K562 (cell line): ENCODE measurements around the gene CRNN. TPM values are rescaled to one million over a fixed set of nuclear protein-coding genes. Genes with fewer than 3 reads are reported as not detected.

ENCODE experiments used
- ATAC-seq: fragments of 200-7000 bp; cut with Tn5 transposase; 3 replicates; pipeline ENCODE4 v1.9.1; 2020; ENCODE audit warnings: moderate library complexity
- BruUV-seq: library from RNA; stranded (reverse); fragments of 400-500 nt; replicated peaks from 2 replicates; lab custom pipeline; 2021; lab: Mats Ljungman, UMichigan
- CTCF ChIA-PET: fragments of 300-600 bp; formaldehyde crosslinking; extraction: SDS; loops from one replicate; lab custom pipeline; 2021; ENCODE audit warnings: low intra/inter-chr PET ratio; lab: Yijun Ruan, JAX
- POLR2A ChIA-PET: fragments of 300-600, 350-650 bp; sonication (Branson Sonifier 250); formaldehyde crosslinking; extraction: SDS; loops from one replicate; lab custom pipeline; 2021; ENCODE audit warnings: antibody characterized with exemption, inconsistent platforms; lab: Yijun Ruan, JAX
- DNase-seq, 4 experiments: peaks; one replicate each; pipeline versions ENCODE4 v3.0.0 to v3.0.0-alpha.2; 2011 to 2018; ENCODE audit warnings: low spot score in 3 of 4, mixed read lengths in 3 of 4; ENCODE audit errors: extremely low read depth in 1 of 4
- FAIRE-seq: peaks from 2 replicates; lab custom pipeline; 2011; peaks lifted over from hg19 to GRCh38; lab: Jason Lieb, UNC
- H2AFZ ChIP-seq: 2 replicates; pipeline ENCODE4 v1.6.0; 2011; ENCODE audit warnings: low read depth, low read length, control low read depth, inconsistent platforms
- H3K27ac ChIP-seq: fragments of 200-600 bp; 3 replicates; pipeline ENCODE4 v1.8.0; 2011; ENCODE audit warnings: low read depth, mild to moderate bottlenecking, control low read depth, inconsistent platforms, low read length, moderate library complexity, mixed read lengths; ENCODE audit errors: extremely low read depth
- H3K27me3 ChIP-seq, 2 experiments: fragments of 300-600 bp in 1 of 2; 2 replicates in 1 of 2; 3 replicates in 1 of 2; pipeline versions ENCODE4 v1.6.0 to v1.8.0; 2011; ENCODE audit warnings: inconsistent platforms in 2 of 2, low read length in 2 of 2, mild to moderate bottlenecking in 1 of 2, mixed read lengths in 1 of 2, moderate library complexity in 1 of 2; ENCODE audit not compliant: control insufficient read depth in 2 of 2, insufficient read depth in 2 of 2
- H3K36me3 ChIP-seq: fragments of 300-600 bp; 3 replicates; pipeline ENCODE4 v1.8.0; 2011; ENCODE audit warnings: mild to moderate bottlenecking, low read length, inconsistent platforms; ENCODE audit not compliant: control insufficient read depth, insufficient read depth
- H3K4me1 ChIP-seq, 2 experiments: fragments of 200-600 bp in 1 of 2; replicated peaks in 1 of 2; 2 replicates in 1 of 2; 3 replicates in 1 of 2; pipeline versions ENCODE4 v1.5.1 to v1.8.0; 2011; ENCODE audit warnings: inconsistent platforms in 2 of 2, low read length in 2 of 2, mild to moderate bottlenecking in 1 of 2, mixed read lengths in 1 of 2, moderate library complexity in 1 of 2; ENCODE audit not compliant: control insufficient read depth in 2 of 2, insufficient read depth in 2 of 2
- H3K4me2 ChIP-seq: 2 replicates; pipeline ENCODE4 v1.6.1; 2011; ENCODE audit warnings: low read length, control low read depth, inconsistent platforms, mixed read lengths; ENCODE audit not compliant: insufficient read depth
- H3K4me3 ChIP-seq: fragments of 200-600 bp; sonication (generic), shearing (Covaris generic); 2 replicates; pipeline ENCODE4 v1.5.1; 2016; ENCODE audit warnings: control low read depth, inconsistent platforms
- H3K79me2 ChIP-seq: fragments of 200-600 bp; 3 replicates; pipeline ENCODE4 v1.8.0; 2011; ENCODE audit warnings: low read length, inconsistent platforms; ENCODE audit not compliant: control insufficient read depth, insufficient read depth
- H3K9ac ChIP-seq, 2 experiments: 2 replicates each; pipeline versions ENCODE4 v1.6.0 to v1.6.1; 2011; ENCODE audit warnings: low read depth in 2 of 2, low read length in 2 of 2, control low read depth in 1 of 2, inconsistent platforms in 1 of 2, mild to moderate bottlenecking in 1 of 2, mixed read lengths in 1 of 2; ENCODE audit not compliant: insufficient read depth in 1 of 2
- H3K9me1 ChIP-seq: one replicate; pipeline ENCODE4 v1.6.0; 2011; ENCODE audit warnings: inconsistent platforms, mild to moderate bottlenecking, low read length, moderate library complexity; ENCODE audit not compliant: control insufficient read depth, insufficient read depth
- H3K9me3 ChIP-seq: replicated peaks from 2 replicates; pipeline ENCODE4 v1.5.1; 2011; ENCODE audit warnings: low read depth, low read length, inconsistent platforms; ENCODE audit not compliant: control insufficient read depth, insufficient read depth
- H4K20me1 ChIP-seq: replicated peaks from 2 replicates; pipeline ENCODE4 v1.6.1; 2011; ENCODE audit warnings: low read length, inconsistent platforms, mixed read lengths; ENCODE audit not compliant: control insufficient read depth, insufficient read depth
- CBX5 ChIP-seq: IDR thresholded peaks from 2 replicates; pipeline ENCODE4 v1.6.1; 2014; ENCODE audit warnings: low read depth, borderline replicate concordance
- CBX8 ChIP-seq: fragments of 200-600 bp; sonication (generic); IDR thresholded peaks from 2 replicates; pipeline ENCODE4 v1.6.1; 2012; ENCODE audit warnings: borderline replicate concordance, mixed run types, low read depth, mild to moderate bottlenecking, moderate library complexity, mixed read lengths, low read length, control low read depth, inconsistent platforms; ENCODE audit not compliant: poor library complexity, severe bottlenecking; ENCODE audit errors: extremely low read depth
- ETV5 ChIP-seq: sonication (generic); formaldehyde crosslinking; IDR thresholded peaks from 2 replicates; pipeline ENCODE4 v1.4.0; 2020; ENCODE audit warnings: low read depth, mild to moderate bottlenecking, missing genetic modification reagents
- FOS ChIP-seq: IDR thresholded peaks from 3 replicates; pipeline ENCODE4 v1.6.1; 2011; ENCODE audit not compliant: insufficient read length; ENCODE audit errors: extremely low read depth
- HCFC1 ChIP-seq: IDR thresholded peaks from 2 replicates; pipeline ENCODE4 v1.6.1; 2012; ENCODE audit warnings: low read depth, low read length, improper control_type of control experiment
- HDAC6 ChIP-seq: IDR thresholded peaks from 2 replicates; pipeline ENCODE4 v1.6.1; 2012; ENCODE audit warnings: low read depth, mild to moderate bottlenecking, control low read depth, inconsistent platforms, low read length, moderate library complexity
- HMGN3 ChIP-seq: IDR thresholded peaks from 2 replicates; pipeline ENCODE4 v1.6.1; 2011; ENCODE audit warnings: borderline replicate concordance, low read depth, mild to moderate bottlenecking, mixed read lengths, low read length; ENCODE audit not compliant: insufficient read length; ENCODE audit errors: extremely low read depth
- L3MBTL2 ChIP-seq: fragments of 450-650 bp; IDR thresholded peaks from 2 replicates; pipeline ENCODE4 v1.6.1; 2016; ENCODE audit warnings: mild to moderate bottlenecking, moderate library complexity
- MAFG ChIP-seq: fragments of 450-650 bp; conservative IDR thresholded peaks from 2 replicates; pipeline ENCODE4 v1.6.1; 2016; ENCODE audit warnings: missing genetic modification characterization, missing compliant biosample characterization
- MCM2 ChIP-seq: fragments of 450-650 bp; IDR thresholded peaks from 2 replicates; pipeline ENCODE4 v1.6.1; 2017; ENCODE audit warnings: low read depth, mild to moderate bottlenecking
- MTA1 ChIP-seq: fragments of 450-650 bp; IDR thresholded peaks from 2 replicates; pipeline ENCODE4 v1.6.1; 2017; ENCODE audit warnings: borderline replicate concordance
- MYBL2 ChIP-seq, 2 experiments: fragments of 450-650 bp in 1 of 2; sonication (generic) in 1 of 2; formaldehyde crosslinking in 1 of 2; IDR thresholded peaks; 2 replicates each; pipeline versions ENCODE4 v1.6.1 to v1.8.1; 2017 to 2022; ENCODE audit warnings: borderline replicate concordance in 1 of 2, inconsistent platforms in 1 of 2, low read depth in 1 of 2, mild to moderate bottlenecking in 1 of 2, missing genetic modification reagents in 1 of 2, moderate library complexity in 1 of 2
- PRMT5 ChIP-seq: sonication (generic); formaldehyde crosslinking; IDR thresholded peaks from 2 replicates; pipeline ENCODE4 v1.5.0; 2020; ENCODE audit warnings: missing genetic modification reagents
- RFX5 ChIP-seq: IDR thresholded peaks from 2 replicates; pipeline ENCODE4 v1.6.1; 2011; ENCODE audit warnings: low read depth, mild to moderate bottlenecking, improper control_type of control experiment, low read length
- SMAD4 ChIP-seq: fragments of 250-450 bp; sonication (Bioruptor Pico); conservative IDR thresholded peaks from 2 replicates; pipeline ENCODE4 v1.8.0; 2021; ENCODE audit warnings: inconsistent platforms, mild to moderate bottlenecking, moderate library complexity
- STAG1 ChIP-seq: sonication (generic); formaldehyde crosslinking; IDR thresholded peaks from 2 replicates; pipeline ENCODE4 v1.5.0; 2020; ENCODE audit warnings: missing genetic modification reagents, borderline replicate concordance
- ZBTB17 ChIP-seq: fragments of 450-650 bp; formaldehyde crosslinking; IDR thresholded peaks from 2 replicates; pipeline ENCODE4 v1.4.0; 2020; ENCODE audit warnings: mild to moderate bottlenecking
- ZNF224 ChIP-seq: sonication (generic); formaldehyde crosslinking; IDR thresholded peaks from 2 replicates; pipeline ENCODE4 v1.8.0; 2022; ENCODE audit warnings: mild to moderate bottlenecking, missing genetic modification reagents
- ZNF239 ChIP-seq: fragments of 250-450 bp; sonication (Bioruptor Pico); IDR thresholded peaks from 2 replicates; pipeline ENCODE4 v1.4.0; 2020; ENCODE audit warnings: mild to moderate bottlenecking
- ZNF282 ChIP-seq: sonication (generic); formaldehyde crosslinking; IDR thresholded peaks from 2 replicates; pipeline ENCODE4 v1.8.1; 2023; ENCODE audit warnings: missing genetic modification reagents
- ZNF3 ChIP-seq: fragments of 250-450 bp; sonication (Bioruptor Pico); IDR thresholded peaks from 2 replicates; pipeline ENCODE4 v1.5.0; 2021; ENCODE audit warnings: mild to moderate bottlenecking, moderate library complexity
- ZNF408 ChIP-seq: fragments of 250-450 bp; sonication (Bioruptor Pico); IDR thresholded peaks from 2 replicates; pipeline ENCODE4 v1.4.0; 2020; ENCODE audit warnings: low read depth, mild to moderate bottlenecking, moderate library complexity
- ZNF695 ChIP-seq: fragments of 450-650 bp; formaldehyde crosslinking; IDR thresholded peaks from 2 replicates; pipeline ENCODE4 v1.4.0; 2020; ENCODE audit warnings: mild to moderate bottlenecking, moderate library complexity
- WGBS: fragments of 100-300 bp; shearing (Covaris generic); methylation state at CpG from one replicate; pipeline ENCODE4 v1.1.6; 2016; ENCODE audit warnings: low coverage, mixed read lengths; ENCODE audit not compliant: insufficient coverage; ENCODE audit errors: missing lambda C conversion rate; 5-methylcytosine and 5-hydroxymethylcytosine counted together
- in situ Hi-C: fragments of 300-500 bp; cut with MboI; formaldehyde crosslinking; loops from 4 replicates; pipeline ENCODE4 v1.15.0; 2018; ENCODE audit warnings: inconsistent platforms, mixed read lengths
- intact Hi-C: fragments of 100-400 bp; cut with micrococcal nuclease; formaldehyde crosslinking; loops from 2 replicates; pipeline ENCODE4 v1.14.2; 2022
- polyA plus RNA-seq, 8 experiments: library from polyadenylated mRNA; depleted of rRNA in 4 of 8; stranded (reverse) in 5 of 8; unstranded in 3 of 8; fragments of >200 nt; fragmentation: Nextera tagmentation in 2 of 8; fragmentation: Illumina TruSeq in 1 of 8; extraction: Ambion mirVana in 2 of 8; extraction: Trizol in 1 of 8; gene quantifications; 2 replicates each; pipeline versions ENCODE4 v1.2.1 to v1.2.3, GENCODE V29; 2011 to 2014; ENCODE audit warnings: inconsistent platforms in 1 of 8, missing spikeins in 1 of 8
- total RNA-seq, 7 experiments: library from RNA; depleted of rRNA in 6 of 7; stranded (reverse); fragments of >200 nt in 6 of 7; fragmentation: Illumina TruSeq in 2 of 7; extraction: Trizol in 2 of 7; gene quantifications; 2 replicates each; pipeline versions ENCODE4 v1.2.1 to v1.2.3, GENCODE V29; 2011 to 2021; ENCODE audit warnings: low replicate concordance in 1 of 7
- TF ChIP-seq, protein P1 (sequence below): sonication (generic); formaldehyde crosslinking; IDR thresholded peaks from 2 replicates; pipeline ENCODE4 v1.8.0; 2022; ENCODE audit warnings: missing genetic modification reagents, mild to moderate bottlenecking, moderate library complexity, borderline replicate concordance

CRNN gene
- total and polyA plus RNA-seq, 9 of the 15 experiments (the other 6 are each of a cell fraction or from before 2014, with no cell fraction given): not detected

DNA sequence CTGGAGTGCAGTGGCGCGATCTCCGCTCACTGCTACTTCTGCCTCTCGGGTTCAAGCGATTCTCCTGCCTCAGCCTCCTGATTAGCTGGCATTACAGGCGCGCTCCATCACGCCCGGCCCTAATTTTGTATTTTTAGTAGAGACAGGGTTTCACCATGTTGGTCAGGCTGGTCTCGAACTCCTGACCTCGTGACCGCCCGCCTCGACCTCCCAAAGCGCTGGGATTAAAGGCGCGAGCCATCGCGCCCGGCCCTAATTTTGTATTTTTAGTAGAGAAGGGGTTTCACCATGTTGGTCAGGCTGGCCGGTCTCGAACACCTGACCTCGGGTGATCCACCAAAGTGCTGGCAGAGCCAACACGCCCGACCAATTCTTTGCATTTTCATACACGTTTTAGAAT is 48.6 kb upstream of the CRNN start (continued):
- TF ChIP-seq MYBL2 (IDR thresholded peaks at IDR 0.05; ENCODE audit: low read depth) (no peak), MYBL2 (CRISPR knock-in tag; IDR thresholded peaks at IDR 0.05; ENCODE audit: borderline replicate concordance) (no peak), ZNF3 (no peak), MAFG (tag) (no peak), ZNF408 (CRISPR knock-in tag) (no peak), HMGN3 (no peak), L3MBTL2 (no peak), ZNF239 (no peak), HDAC6 (no peak), ZNF695 (CRISPR knock-in tag) (no peak)
- TF ChIP-seq, protein P1, sequence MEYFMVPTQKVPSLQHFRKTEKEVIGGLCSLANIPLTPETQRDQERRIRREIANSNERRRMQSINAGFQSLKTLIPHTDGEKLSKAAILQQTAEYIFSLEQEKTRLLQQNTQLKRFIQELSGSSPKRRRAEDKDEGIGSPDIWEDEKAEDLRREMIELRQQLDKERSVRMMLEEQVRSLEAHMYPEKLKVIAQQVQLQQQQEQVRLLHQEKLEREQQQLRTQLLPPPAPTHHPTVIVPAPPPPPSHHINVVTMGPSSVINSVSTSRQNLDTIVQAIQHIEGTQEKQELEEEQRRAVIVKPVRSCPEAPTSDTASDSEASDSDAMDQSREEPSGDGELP (CRISPR knock-in tag): no peak

DNA sequence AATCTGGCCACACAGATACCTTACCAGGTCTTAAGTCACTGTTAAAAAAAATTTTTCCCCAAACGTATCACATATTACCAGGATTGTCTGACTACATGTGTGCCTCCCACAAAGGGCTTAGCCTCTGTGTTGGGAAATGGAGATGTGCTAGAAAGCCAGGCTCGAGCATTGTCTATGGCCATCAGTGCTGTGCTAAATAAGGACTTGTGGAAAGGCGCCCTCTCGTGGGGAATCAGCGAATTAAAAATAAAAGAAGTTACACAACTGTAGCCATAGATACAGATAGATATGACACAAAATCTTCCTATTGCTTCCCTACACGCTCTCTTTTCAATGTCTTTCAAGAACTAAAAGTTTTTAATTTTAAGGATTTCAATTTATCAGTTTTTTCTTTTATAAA is 47.5 kb upstream of the CRNN start:
- Histone ChIP-seq H3K9me1 (no peaks in the 10 kb centered on the region), H3K4me1 (peaks cover 0 to 5% of the 10 kb centered on the region in 2 experiments; a peak in 1 of 5 replicates), H4K20me1 (no peaks in the 10 kb centered on the region), H2AFZ (no peak overlapping the region), H3K9ac (no peak overlapping the region), H3K79me2 (no peaks in the 10 kb centered on the region), H3K36me3 (no peaks in the 10 kb centered on the region), H3K27ac (no peak overlapping the region), H3K9me3 (no peaks in the 10 kb centered on the region), H3K4me2 (no peak overlapping the region), H3K27me3 (no peaks in the 10 kb centered on the region), H3K4me3 (no peak overlapping the region)
- CTCF ChIA-PET: interaction anchor here (0.7 to 1.3 kb wide), 2 partner anchors 8 to 271 kb away, joined by 3 to 4 read pairs; no protein-coding TSS in a partner anchor
- DNase-seq (peak; percentile 19 to 68 (median 24)), ATAC-seq (peak; percentile 90), FAIRE-seq (peak; percentile 64)
- intact Hi-C loops: loop anchor here (2.0 kb wide), 1 partner anchor 409 kb away; no protein-coding TSS in a partner anchor
- 0% methylated on average over 6 of the region's 6 CpGs for WGBS
- in situ Hi-C loops: no loop called here
- POLR2A ChIA-PET: no interaction called here
- no TSS peak for BruUV-seq
- TF ChIP-seq HMGN3: no peak
- no peak for TF ChIP-seq MTA1
- TF ChIP-seq CBX8: no peak
- no peak for TF ChIP-seq STAG1
- no peak for TF ChIP-seq PRMT5 (CRISPR knock-in tag)
- TF ChIP-seq ZNF282 (CRISPR knock-in tag): no peak
- TF ChIP-seq MCM2: no peak
- no peak for TF ChIP-seq HCFC1
- no peak for TF ChIP-seq ZBTB17 (CRISPR knock-in tag)
- no peak for TF ChIP-seq SMAD4 (CRISPR knock-in tag)
- no peak for TF ChIP-seq CBX5
- TF ChIP-seq ETV5 (CRISPR knock-in tag): no peak
- 0 out of 2 replicates have a peak, but pooled peaks have one; percentile 25 for TF ChIP-seq RFX5
- no peak for TF ChIP-seq ZNF224 (CRISPR knock-in tag)
- no peak for TF ChIP-seq FOS
